GM12872 (cell line): Measurements from ENCODE around the gene EFHB.

Source experiments
- CTCF ChIP-seq: IDR thresholded peaks from 3 replicates; pipeline ENCODE4 v1.5.1; 2011; ENCODE audit warnings: low read depth, mild to moderate bottlenecking, low read length, moderate library complexity; ENCODE audit not compliant: insufficient read depth

EFHB gene

GRCh38 chr3:19899264-19899663 is 34.8 kb downstream of the EFHB start:
- TF ChIP-seq CTCF = no peak

GRCh38 chr3:19898721-19899120 is 35.3 kb downstream of the EFHB start:
- TF ChIP-seq CTCF = no peak

GRCh38 chr3:19891740-19892139 is 42.3 kb downstream of the EFHB start:
- TF ChIP-seq CTCF = no peak

- TF ChIP-seq CTCF = no peak
Measured at GRCh38 chr3:19888428-19889152, 45.4 kb downstream of the EFHB start.

GRCh38 chr3:19886404-19886803 is 47.6 kb downstream of the EFHB start:
- no peak for TF ChIP-seq CTCF

GRCh38 chr3:19885468-19885867 is 48.5 kb downstream of the EFHB start:
- peak; percentile 57 for TF ChIP-seq CTCF

DNA sequence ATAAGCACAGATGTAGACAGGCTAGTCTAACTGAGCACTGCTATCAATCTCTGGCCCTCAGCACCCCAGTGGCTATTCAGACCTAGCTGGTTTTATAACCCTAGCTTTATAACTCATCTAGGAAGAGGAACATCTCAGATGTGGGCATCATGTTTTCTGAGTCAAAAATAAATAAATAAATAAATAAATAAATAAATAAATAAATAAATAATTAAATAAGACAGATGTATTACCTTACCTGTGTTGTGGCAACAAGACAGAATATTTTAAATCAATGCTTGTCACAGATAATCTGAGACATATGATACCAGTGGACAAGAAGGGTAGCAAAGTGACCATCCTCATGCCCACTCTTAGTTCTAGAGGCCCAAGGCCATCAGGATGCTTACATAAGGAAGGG is 52.2 kb downstream of the EFHB start:
- TF ChIP-seq CTCF = no peak

- no peak for TF ChIP-seq CTCF
Measured at GRCh38 chr3:19881036-19881435, 53.0 kb downstream of the EFHB start.
